B cell (primary cell): Measurements from ENCODE around the gene LSM12. TPM values are rescaled to one million over a fixed set of nuclear protein-coding genes. Genes with fewer than 3 reads are reported as not detected.

ENCODE experiments used
- ATAC-seq: fragments of 200-7000 bp; cut with Tn5 transposase; one replicate; pipeline ENCODE4 v1.10.0; 2021; ENCODE audit warnings: low read depth, mild to moderate bottlenecking, moderate number of reproducible peaks, moderate library complexity
- CTCF ChIA-PET: fragments of 350-600 bp; sonication (Branson Sonifier 250); formaldehyde crosslinking; loops from one replicate; lab custom pipeline; 2021; ENCODE audit warnings: antibody characterized with exemption, inconsistent platforms; lab: Charles Lee
- POLR2A ChIA-PET: fragments of 350-600 bp; sonication (Branson Sonifier 250); formaldehyde crosslinking; loops from one replicate; lab custom pipeline; 2021; ENCODE audit warnings: antibody characterized with exemption; lab: Charles Lee
- DNase-seq: peaks from one replicate; pipeline ENCODE4 v3.0.0; 2013
- H2AFZ ChIP-seq: 2 replicates; pipeline ENCODE4 v1.6.1; 2012; ENCODE audit warnings: mild to moderate bottlenecking, low read depth, low read length; ENCODE audit not compliant: insufficient read depth, poor library complexity, severe bottlenecking
- H3K27ac ChIP-seq, 2 donors: 1 replicate in 1 of 2; 2 replicates in 1 of 2; pipeline ENCODE4 v1.5.1; 2012 to 2013; ENCODE audit warnings: low read length in 2 of 2, mild to moderate bottlenecking in 2 of 2, moderate library complexity in 1 of 2
- H3K27me3 ChIP-seq, 4 experiments: fragments of 200-600 bp in 1 of 4; sonication (generic) in 1 of 4; replicated peaks in 1 of 4; 1 replicate in 2 of 4; 2 replicates in 2 of 4; pipeline versions ENCODE4 v1.6.1 to v1.7.0; 2013 to 2016; ENCODE audit warnings: low read length in 3 of 4, mild to moderate bottlenecking in 2 of 4, mixed read lengths in 1 of 4, moderate library complexity in 1 of 4; ENCODE audit not compliant: insufficient read depth in 4 of 4, control insufficient read depth in 3 of 4; ENCODE audit errors: control extremely low read depth in 1 of 4
- H3K36me3 ChIP-seq, 2 experiments: replicated peaks in 1 of 2; 1 replicate in 1 of 2; 2 replicates in 1 of 2; pipeline versions ENCODE4 v1.6.1 to v1.7.1; 2013; ENCODE audit warnings: low read length in 1 of 2; ENCODE audit not compliant: insufficient read depth in 2 of 2, control insufficient read depth in 1 of 2; ENCODE audit errors: control extremely low read depth in 1 of 2, extremely low read depth in 1 of 2
- H3K4me1 ChIP-seq, 2 donors: fragments of 200-600 bp in 1 of 2; sonication (generic) in 1 of 2; 1 replicate in 1 of 2; 2 replicates in 1 of 2; pipeline versions ENCODE4 v1.5.1 to v1.6.1; 2013 to 2017; ENCODE audit warnings: low read length in 2 of 2; ENCODE audit not compliant: control insufficient read depth in 2 of 2, insufficient read depth in 2 of 2
- H3K4me2 ChIP-seq: replicated peaks from 2 replicates; pipeline ENCODE3; 2012; ENCODE audit warnings: mild to moderate bottlenecking, low read depth, low read length; ENCODE audit not compliant: poor library complexity, severe bottlenecking
- H3K4me3 ChIP-seq, 5 experiments: fragments of 200-600 bp in 1 of 5; sonication (generic) in 1 of 5; 1 replicate in 3 of 5; 2 replicates in 2 of 5; pipeline versions ENCODE4 v1.5.1 to v1.7.0; 2011 to 2016; ENCODE audit warnings: low read length in 4 of 5, mild to moderate bottlenecking in 4 of 5, low read depth in 2 of 5, control low read depth in 1 of 5, moderate library complexity in 1 of 5; ENCODE audit not compliant: insufficient read depth in 1 of 5; ENCODE audit errors: control extremely low read depth in 1 of 5, extremely low read depth in 1 of 5
- H3K79me2 ChIP-seq: fragments of 200-600 bp; sonication (generic); one replicate; pipeline ENCODE4 v1.6.0; 2016; ENCODE audit warnings: low read length; ENCODE audit not compliant: control insufficient read depth, insufficient read depth
- H3K9ac ChIP-seq: fragments of 200-600 bp; sonication (generic); 2 replicates; pipeline ENCODE4 v1.6.1; 2017; ENCODE audit warnings: mild to moderate bottlenecking, low read length, moderate library complexity
- H3K9me3 ChIP-seq, 3 donors: one replicate each; pipeline versions ENCODE4 v1.6.1 to v1.7.1; 2013; ENCODE audit warnings: low read length in 2 of 3; ENCODE audit not compliant: control insufficient read depth in 2 of 3, insufficient read depth in 1 of 3; ENCODE audit errors: control extremely low read depth in 1 of 3
- H4K20me1 ChIP-seq: 2 replicates; pipeline ENCODE4 v1.6.0; 2012; ENCODE audit warnings: mild to moderate bottlenecking, low read length; ENCODE audit not compliant: insufficient read depth, control insufficient read depth, poor library complexity, severe bottlenecking
- H3K27ac Mint-ChIP-seq: one replicate; pipeline ENCODE4 v1.8.0; 2021; ENCODE audit warnings: mixed read lengths
- H3K27me3 Mint-ChIP-seq: one replicate; pipeline ENCODE4 v1.8.0; 2021; ENCODE audit warnings: mixed read lengths
- H3K4me1 Mint-ChIP-seq: one replicate; pipeline ENCODE4 v1.8.0; 2021; ENCODE audit warnings: mixed read lengths
- H3K4me3 Mint-ChIP-seq: one replicate; pipeline ENCODE4 v1.8.0; 2021; ENCODE audit warnings: mixed read lengths
- H3K9me3 Mint-ChIP-seq: one replicate; pipeline ENCODE4 v1.8.0; 2022; ENCODE audit warnings: mixed read lengths; ENCODE audit not compliant: insufficient read depth
- EZH2 ChIP-seq: IDR thresholded peaks from 2 replicates; pipeline ENCODE4 v1.6.1; 2012; ENCODE audit warnings: borderline replicate concordance, low read depth, mild to moderate bottlenecking, moderate library complexity, low read length; ENCODE audit not compliant: insufficient read depth, poor library complexity, severe bottlenecking
- WGBS: methylation state at CpG from one replicate; pipeline ENCODE4 v1.1.5; 2013; ENCODE audit warnings: missing lambda C conversion rate; ENCODE audit not compliant: insufficient coverage; 5-methylcytosine and 5-hydroxymethylcytosine counted together
- intact Hi-C: fragments of 100-400 bp; cut with micrococcal nuclease; formaldehyde crosslinking; loops from one replicate; pipeline ENCODE4 v1.10.0; 2022
- polyA plus RNA-seq: library from polyadenylated mRNA; depleted of rRNA; stranded (reverse); fragments of >200 nt; gene quantifications from 2 replicates; pipeline ENCODE4 v1.2.3, GENCODE V29; 2012
- total RNA-seq, 2 donors: library from RNA; stranded (reverse); fragments of 120-200 nt in 1 of 2; gene quantifications; 1 replicate in 1 of 2; 2 replicates in 1 of 2; pipeline versions ENCODE4 v1.2.3 to v1.2.4, GENCODE V29; 2013 to 2022
- TF ChIP-seq, protein P1 (sequence below): fragments of 200-600 bp; IDR thresholded peaks from one replicate; pipeline ENCODE4 v1.8.0; 2022; ENCODE audit warnings: antibody characterized with exemption, mild to moderate bottlenecking

Gene LSM12
- total and polyA plus RNA-seq, 2 donors (not counting 1 experiment from before 2014, with no cell fraction given), result 16.8 to 31.2 TPM

DNA sequence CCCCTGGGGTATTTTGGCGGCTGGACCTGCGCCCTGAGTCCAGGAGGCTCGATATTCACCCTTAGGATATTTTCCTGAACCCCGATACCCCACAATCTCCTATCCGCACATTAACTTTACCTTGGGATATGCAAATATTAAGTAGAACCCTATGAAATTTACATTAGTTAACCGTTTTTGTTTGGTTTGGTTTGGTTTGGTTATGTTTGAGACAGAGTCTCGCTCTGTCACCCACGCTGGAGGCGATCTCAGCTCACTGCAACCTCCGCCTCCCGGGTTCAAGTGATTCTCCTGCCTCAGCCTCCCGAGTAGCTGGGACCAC lies 71.4 kb downstream of the LSM12 start:
- Mint-ChIP-seq H3K4me1 (peaks cover 3% of the 10 kb centered on the region), H3K27me3 (peaks cover 29% of the 10 kb centered on the region), H3K27ac (no peak overlapping the region), H3K9me3 (no peaks in the 10 kb centered on the region), H3K4me3 (no peak overlapping the region)
- H3K4me3 ChIP-seq, result no peak overlapping the region
- intact Hi-C loops, result loop anchor here (1.0 kb wide), 1 partner anchor 51 kb away; no protein-coding TSS in a partner anchor
- ChIA-PET CTCF (interaction anchor here (0.7 to 2.4 kb wide), 2 partner anchors 27 to 51 kb away, joined by 5 to 13 read pairs; no protein-coding TSS in a partner anchor), POLR2A (interaction anchor here (0.6 kb wide), 1 partner anchor 39 kb away, joined by 4 read pairs; no protein-coding TSS in a partner anchor)
- peaks cover 0 to 9% (median 0%) of the 10 kb centered on the region in 3 donors for H3K9me3 ChIP-seq
- no peak overlapping the region for H3K27ac ChIP-seq
- DNase-seq (no peak), ATAC-seq (no peak)
- no peaks in the 10 kb centered on the region for H3K36me3 ChIP-seq
- TF ChIP-seq EZH2, result no peak
- TF ChIP-seq, protein P1, sequence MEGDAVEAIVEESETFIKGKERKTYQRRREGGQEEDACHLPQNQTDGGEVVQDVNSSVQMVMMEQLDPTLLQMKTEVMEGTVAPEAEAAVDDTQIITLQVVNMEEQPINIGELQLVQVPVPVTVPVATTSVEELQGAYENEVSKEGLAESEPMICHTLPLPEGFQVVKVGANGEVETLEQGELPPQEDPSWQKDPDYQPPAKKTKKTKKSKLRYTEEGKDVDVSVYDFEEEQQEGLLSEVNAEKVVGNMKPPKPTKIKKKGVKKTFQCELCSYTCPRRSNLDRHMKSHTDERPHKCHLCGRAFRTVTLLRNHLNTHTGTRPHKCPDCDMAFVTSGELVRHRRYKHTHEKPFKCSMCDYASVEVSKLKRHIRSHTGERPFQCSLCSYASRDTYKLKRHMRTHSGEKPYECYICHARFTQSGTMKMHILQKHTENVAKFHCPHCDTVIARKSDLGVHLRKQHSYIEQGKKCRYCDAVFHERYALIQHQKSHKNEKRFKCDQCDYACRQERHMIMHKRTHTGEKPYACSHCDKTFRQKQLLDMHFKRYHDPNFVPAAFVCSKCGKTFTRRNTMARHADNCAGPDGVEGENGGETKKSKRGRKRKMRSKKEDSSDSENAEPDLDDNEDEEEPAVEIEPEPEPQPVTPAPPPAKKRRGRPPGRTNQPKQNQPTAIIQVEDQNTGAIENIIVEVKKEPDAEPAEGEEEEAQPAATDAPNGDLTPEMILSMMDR, result peak; percentile 45
- H3K4me2 ChIP-seq, result peak overlapping the region; percentile 67
- no peaks in the 10 kb centered on the region for H3K79me2 ChIP-seq
- peaks cover 8 to 9% of the 10 kb centered on the region in 2 donors for H3K4me1 ChIP-seq
- H2AFZ ChIP-seq, result peak overlapping the region; percentile 64
- H3K27me3 ChIP-seq, result peaks cover 0 to 22% (median 7%) of the 10 kb centered on the region in 4 experiments
- WGBS, result 0% methylated on average over 3 of the region's 12 CpGs
- no peak overlapping the region for H3K9ac ChIP-seq
- H4K20me1 ChIP-seq, result no peaks in the 10 kb centered on the region
